ENCODE measurements around the gene C2orf69.

Gene C2orf69

DNA sequence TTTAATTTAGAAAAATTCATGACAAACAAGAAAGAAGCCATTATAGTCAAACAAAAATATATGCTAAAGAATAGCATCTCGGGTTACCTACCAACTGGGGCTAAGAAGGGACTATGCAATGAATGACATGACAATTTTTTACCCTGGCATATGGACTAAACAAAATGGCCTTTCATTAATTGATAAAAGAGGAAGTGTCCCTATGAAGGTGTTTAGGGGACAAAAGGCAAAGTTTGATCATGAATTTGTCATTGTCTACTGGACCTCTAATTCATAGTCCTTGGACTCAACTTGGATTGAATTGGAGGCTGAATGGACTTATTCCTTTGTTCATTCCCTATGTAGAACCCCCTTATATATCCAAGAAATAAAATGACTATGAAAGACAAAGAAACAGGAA lies 57.0 kb downstream of the C2orf69 start:
- DNase-seq = no peak

DNA sequence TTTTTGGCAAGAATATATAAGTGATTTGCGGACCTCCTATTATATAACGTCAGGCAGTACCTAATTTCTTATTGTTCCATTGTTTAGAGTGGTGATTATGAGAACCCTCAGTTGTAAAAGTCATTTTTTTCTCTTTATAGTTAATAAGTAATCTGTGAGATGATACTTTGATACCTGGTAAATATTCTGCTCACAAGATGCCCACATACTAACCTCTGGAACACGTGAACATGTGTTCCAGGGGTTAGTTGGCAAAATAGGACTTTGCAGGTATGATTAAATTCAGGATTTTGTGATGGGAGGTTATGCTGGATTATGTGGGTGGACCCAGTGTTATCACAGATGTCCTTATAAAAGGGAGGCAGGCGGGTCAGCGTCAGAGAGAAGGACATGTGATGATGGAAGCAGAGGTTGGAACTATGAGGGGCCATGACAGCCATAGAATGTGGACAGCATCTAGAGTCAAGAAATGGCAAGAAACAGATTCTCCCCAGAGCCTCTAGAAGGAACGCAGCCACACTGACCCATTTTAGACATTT lies 61.1 kb downstream of the C2orf69 start:
- DNase-seq = no peak

DNA sequence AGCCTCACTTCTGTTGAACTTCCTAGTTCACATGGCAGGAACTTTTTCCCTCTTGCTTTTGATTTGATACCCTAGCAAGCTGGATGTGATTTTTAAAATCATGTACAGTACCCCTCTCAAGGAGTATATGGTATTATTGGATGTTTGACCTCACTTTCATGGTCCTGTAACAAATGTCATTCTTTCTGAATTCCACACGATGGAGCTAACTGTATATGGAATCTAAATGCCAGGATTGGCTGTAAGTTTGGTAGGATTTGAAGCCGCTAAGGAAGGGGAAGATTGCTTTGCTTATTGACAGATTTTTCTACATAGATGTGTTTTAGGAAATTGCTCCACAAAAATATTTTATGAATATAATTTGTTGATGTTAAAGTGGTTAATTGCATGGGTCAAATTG lies 62.6 kb downstream of the C2orf69 start:
- DNase-seq = peak; percentile 4 to 31 (median 4)

DNA sequence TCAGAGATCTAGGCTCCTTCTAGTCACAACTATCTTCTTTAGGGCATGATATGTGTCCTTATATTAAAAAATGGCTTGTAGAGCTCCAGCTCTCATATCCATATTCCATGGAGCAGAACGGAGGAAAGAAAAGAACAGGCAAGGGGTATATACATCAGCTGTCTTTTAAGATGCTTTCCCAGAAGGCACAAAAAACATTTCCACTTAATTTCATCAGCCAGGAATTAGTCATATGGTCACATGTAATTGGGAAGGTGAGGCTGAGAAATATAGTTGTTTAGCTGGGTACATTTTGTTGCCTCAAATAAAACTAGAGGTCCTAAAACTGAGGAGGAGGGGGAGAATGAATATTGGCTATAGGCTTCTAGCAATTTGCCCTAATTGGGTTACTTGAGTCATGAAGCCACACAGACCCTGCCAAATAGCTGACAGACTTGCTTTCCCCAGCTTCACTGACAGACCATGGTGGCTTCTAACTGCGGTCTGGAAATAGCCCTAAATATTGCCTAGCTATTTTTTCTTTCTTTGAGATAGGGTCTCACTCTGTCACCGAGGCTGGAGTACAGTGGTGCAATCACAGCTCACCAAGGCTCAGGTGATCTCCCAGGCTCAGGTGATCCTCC lies 64.3 kb downstream of the C2orf69 start:
- DNase-seq = no peak
